Liver (tissue), 9 donors: ENCODE results near the gene TMIGD1. TPM values are rescaled to one million over a fixed set of nuclear protein-coding genes. Genes with fewer than 3 reads are reported as not detected.

Experiments
- DNase-seq: peaks from one replicate; pipeline ENCODE4 v3.0.0-alpha.2; 2017; ENCODE audit warnings: low spot score
- H3K27ac ChIP-seq, 2 donors: one replicate each; pipeline ENCODE4 v1.7.0; 2013; ENCODE audit warnings: inconsistent platforms in 2 of 2, low read length in 2 of 2, control low read depth in 1 of 2, low read depth in 1 of 2, mild to moderate bottlenecking in 1 of 2
- H3K27me3 ChIP-seq, 4 donors: one replicate each; pipeline versions ENCODE4 v1.6.1 to v1.7.0; 2013; ENCODE audit warnings: low read length in 3 of 4, inconsistent platforms in 1 of 4, mild to moderate bottlenecking in 1 of 4, moderate library complexity in 1 of 4; ENCODE audit not compliant: control insufficient read depth in 4 of 4, insufficient read depth in 4 of 4
- H3K36me3 ChIP-seq, 4 donors: one replicate each; pipeline versions ENCODE4 v1.6.1 to v1.7.0; 2013; ENCODE audit warnings: low read length in 3 of 4, mild to moderate bottlenecking in 3 of 4, low read depth in 1 of 4, moderate library complexity in 1 of 4; ENCODE audit not compliant: control insufficient read depth in 4 of 4, insufficient read depth in 3 of 4
- H3K4me1 ChIP-seq, 4 donors: one replicate each; pipeline versions ENCODE4 v1.6.1 to v1.7.0; 2013; ENCODE audit warnings: low read length in 3 of 4, mild to moderate bottlenecking in 3 of 4, moderate library complexity in 1 of 4; ENCODE audit not compliant: control insufficient read depth in 4 of 4, insufficient read depth in 4 of 4
- H3K4me3 ChIP-seq, 3 donors: one replicate each; pipeline versions ENCODE4 v1.6.1 to v1.7.0; 2013; ENCODE audit warnings: low read length in 3 of 3, control low read depth in 1 of 3, low read depth in 1 of 3, mild to moderate bottlenecking in 1 of 3
- H3K9ac ChIP-seq, 2 donors: one replicate each; pipeline ENCODE4 v1.7.0; 2013; ENCODE audit warnings: low read length in 2 of 2, mild to moderate bottlenecking in 2 of 2, moderate library complexity in 2 of 2, control low read depth in 1 of 2, low read depth in 1 of 2
- H3K9me3 ChIP-seq, 4 donors: one replicate each; pipeline versions ENCODE4 v1.6.1 to v1.7.0; 2013; ENCODE audit warnings: low read length in 3 of 4; ENCODE audit not compliant: control insufficient read depth in 4 of 4
- EGR1 ChIP-seq, 2 donors: IDR thresholded peaks; 2 replicates each; pipeline ENCODE4 v1.6.1; 2016 to 2018; ENCODE audit warnings: antibody characterized with exemption in 2 of 2, low read depth in 2 of 2
- FOXA1 ChIP-seq: IDR thresholded peaks from 2 replicates; pipeline ENCODE4 v1.6.1; 2016; ENCODE audit warnings: antibody characterized with exemption
- FOXA2 ChIP-seq: IDR thresholded peaks from 2 replicates; pipeline ENCODE4 v1.6.1; 2016; ENCODE audit warnings: antibody characterized with exemption
- GABPA ChIP-seq, 2 donors: IDR thresholded peaks in 1 of 2; conservative IDR thresholded peaks in 1 of 2; 2 replicates each; pipeline ENCODE4 v1.6.1; 2016; ENCODE audit warnings: antibody characterized with exemption in 2 of 2, mild to moderate bottlenecking in 1 of 2, moderate library complexity in 1 of 2
- HNF4A ChIP-seq, 2 donors: conservative IDR thresholded peaks; 2 replicates each; pipeline ENCODE4 v1.6.1; 2016; ENCODE audit warnings: antibody characterized with exemption in 2 of 2, mild to moderate bottlenecking in 2 of 2
- JUND ChIP-seq, 2 donors: IDR thresholded peaks; 2 replicates each; pipeline ENCODE4 v1.6.1; 2016; ENCODE audit warnings: antibody characterized with exemption in 2 of 2
- RAD21 ChIP-seq, 2 donors: IDR thresholded peaks; 2 replicates each; pipeline ENCODE4 v1.6.1; 2016; ENCODE audit warnings: antibody characterized with exemption in 2 of 2, mild to moderate bottlenecking in 2 of 2
- SP1 ChIP-seq: IDR thresholded peaks from 2 replicates; pipeline ENCODE4 v1.6.1; 2018; ENCODE audit warnings: antibody characterized with exemption, mild to moderate bottlenecking
- YY1 ChIP-seq: IDR thresholded peaks from 2 replicates; pipeline ENCODE4 v1.6.1; 2016; ENCODE audit warnings: antibody characterized with exemption, mild to moderate bottlenecking
- WGBS: extraction: QIAGEN DNeasy Blood & Tissue Kit; methylation state at CpG from one replicate; pipeline ENCODE4 v1.1.7; 2013; 5-methylcytosine and 5-hydroxymethylcytosine counted together
- polyA plus RNA-seq, 2 donors: library from polyadenylated mRNA; stranded (reverse) in 1 of 2; unstranded in 1 of 2; fragments of 200-250 nt in 1 of 2; fragments of >200 nt in 1 of 2; fragmentation: Nextera tagmentation in 1 of 2; extraction: Ambion mirVana in 1 of 2; gene quantifications; one replicate each; pipeline versions ENCODE4 v1.2.1 to v1.2.3, GENCODE V29; 2013 to 2015
- total RNA-seq, 2 donors: library from RNA; depleted of rRNA; stranded (reverse); fragments of >200 nt; gene quantifications; one replicate each; pipeline ENCODE4 v1.2.3, GENCODE V29; 2014
- TF ChIP-seq, protein P1 (sequence below): IDR thresholded peaks from 2 replicates; pipeline ENCODE4 v1.6.1; 2016; ENCODE audit warnings: antibody characterized with exemption
- TF ChIP-seq, protein P2 (sequence below): fragments of 150-350 bp; IDR thresholded peaks from 2 replicates; pipeline ENCODE4 v1.5.1; 2017; ENCODE audit warnings: improper control_type of control experiment, low read depth, low read length; ENCODE audit not compliant: missing input control
- TF ChIP-seq, protein P3 (sequence below): IDR thresholded peaks from 2 replicates; pipeline ENCODE4 v1.6.1; 2016; ENCODE audit warnings: antibody characterized with exemption
- TF ChIP-seq, protein P4 (sequence below): IDR thresholded peaks from 2 replicates; pipeline ENCODE4 v1.6.1; 2016; ENCODE audit warnings: antibody characterized with exemption
- donor health status: healthy.
- donor health status: healthy.
- donor health status: healthy.
- donor health status: healthy.
- donor health status: healthy.

TMIGD1 gene
- total and polyA plus RNA-seq, 4 donors: not detected

DNA sequence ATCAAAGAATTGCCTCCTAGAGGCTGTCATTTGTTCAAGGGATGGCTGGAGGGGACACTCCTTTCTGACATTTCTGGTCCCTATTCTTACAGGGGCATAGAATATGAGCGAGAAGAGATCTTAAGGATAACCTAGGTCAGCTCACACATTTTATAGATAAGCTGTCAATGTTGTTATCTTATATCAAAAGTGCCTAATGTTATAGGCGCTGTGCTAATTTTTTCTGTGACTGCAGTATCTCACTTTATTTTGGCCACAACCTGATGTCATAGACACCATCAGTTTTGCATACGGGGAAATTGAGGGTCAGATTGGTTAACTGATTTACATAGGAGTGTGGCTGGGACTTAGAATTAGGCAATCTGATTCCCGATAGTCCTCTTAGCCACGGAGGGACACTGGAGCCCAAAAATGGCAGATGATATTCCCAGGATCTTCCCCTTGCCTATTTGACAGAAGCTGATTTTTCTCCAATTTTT lies 46.1 kb upstream of the TMIGD1 start:
- H3K27me3 ChIP-seq: no peaks in the 10 kb centered on the region
- peak overlapping the region; percentile 75 to 98 (median 92) for H3K4me3 ChIP-seq
- peaks cover 0 to 2% (median 0%) of the 10 kb centered on the region in 4 donors for H3K36me3 ChIP-seq
- peak overlapping the region; percentile 33 to 37 for H3K27ac ChIP-seq
- H3K4me1 ChIP-seq: peaks cover 3 to 30% (median 14%) of the 10 kb centered on the region in 4 donors
- 13% methylated on average over 5 of the region's 5 CpGs for WGBS
- TF ChIP-seq, protein P1, sequence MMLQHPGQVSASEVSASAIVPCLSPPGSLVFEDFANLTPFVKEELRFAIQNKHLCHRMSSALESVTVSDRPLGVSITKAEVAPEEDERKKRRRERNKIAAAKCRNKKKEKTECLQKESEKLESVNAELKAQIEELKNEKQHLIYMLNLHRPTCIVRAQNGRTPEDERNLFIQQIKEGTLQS: peak; percentile 16
- no peak for TF ChIP-seq JUND (IDR thresholded peaks at IDR 0.05)
- TF ChIP-seq YY1: peak; percentile 76
- no peak for DNase-seq
- H3K9me3 ChIP-seq: no peaks in the 10 kb centered on the region
- H3K9ac ChIP-seq: peak overlapping the region; percentile 58 to 72

DNA sequence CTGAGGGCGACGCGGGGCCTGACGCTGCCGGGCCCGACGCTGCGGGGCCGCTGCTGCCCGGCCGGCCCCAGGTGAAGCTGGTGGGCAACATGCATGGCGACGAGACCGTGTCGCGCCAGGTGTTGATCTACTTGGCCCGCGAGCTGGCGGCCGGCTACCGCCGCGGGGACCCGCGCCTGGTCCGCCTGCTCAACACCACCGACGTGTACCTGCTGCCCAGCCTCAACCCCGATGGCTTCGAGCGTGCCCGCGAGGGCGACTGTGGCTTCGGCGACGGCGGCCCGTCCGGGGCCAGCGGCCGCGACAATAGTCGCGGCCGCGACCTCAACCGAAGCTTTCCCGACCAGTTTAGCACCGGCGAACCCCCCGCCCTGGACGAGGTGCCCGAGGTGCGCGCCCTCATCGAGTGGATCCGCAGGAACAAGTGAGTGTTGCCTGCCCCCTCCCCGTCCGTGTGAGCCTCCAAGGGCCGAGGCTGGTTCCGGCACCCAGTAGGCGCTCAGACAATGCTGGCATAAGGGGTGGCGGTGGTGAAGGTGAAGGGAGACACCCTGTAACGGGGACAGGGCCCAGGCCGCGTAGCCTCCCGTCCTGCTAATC lies 45.5 kb upstream of the TMIGD1 start:
- H3K4me1 ChIP-seq: peaks cover 3 to 30% (median 14%) of the 10 kb centered on the region in 4 donors
- peaks cover 0 to 2% (median 0%) of the 10 kb centered on the region in 4 donors for H3K36me3 ChIP-seq
- H3K27ac ChIP-seq: peak overlapping the region; percentile 83 to 85
- under 1% methylated on average over 68 of the region's 68 CpGs for WGBS
- no peaks in the 10 kb centered on the region for H3K27me3 ChIP-seq
- H3K4me3 ChIP-seq: peak overlapping the region; percentile 75 to 98 (median 92)
- TF ChIP-seq HNF4A (conservative IDR thresholded peaks at IDR 0.05) (no peak), EGR1 (IDR thresholded peaks at IDR 0.05; ENCODE audit: low read depth in 2 of 2) (no peak), YY1 (no peak), SP1 (no peak)
- TF ChIP-seq, protein P2, sequence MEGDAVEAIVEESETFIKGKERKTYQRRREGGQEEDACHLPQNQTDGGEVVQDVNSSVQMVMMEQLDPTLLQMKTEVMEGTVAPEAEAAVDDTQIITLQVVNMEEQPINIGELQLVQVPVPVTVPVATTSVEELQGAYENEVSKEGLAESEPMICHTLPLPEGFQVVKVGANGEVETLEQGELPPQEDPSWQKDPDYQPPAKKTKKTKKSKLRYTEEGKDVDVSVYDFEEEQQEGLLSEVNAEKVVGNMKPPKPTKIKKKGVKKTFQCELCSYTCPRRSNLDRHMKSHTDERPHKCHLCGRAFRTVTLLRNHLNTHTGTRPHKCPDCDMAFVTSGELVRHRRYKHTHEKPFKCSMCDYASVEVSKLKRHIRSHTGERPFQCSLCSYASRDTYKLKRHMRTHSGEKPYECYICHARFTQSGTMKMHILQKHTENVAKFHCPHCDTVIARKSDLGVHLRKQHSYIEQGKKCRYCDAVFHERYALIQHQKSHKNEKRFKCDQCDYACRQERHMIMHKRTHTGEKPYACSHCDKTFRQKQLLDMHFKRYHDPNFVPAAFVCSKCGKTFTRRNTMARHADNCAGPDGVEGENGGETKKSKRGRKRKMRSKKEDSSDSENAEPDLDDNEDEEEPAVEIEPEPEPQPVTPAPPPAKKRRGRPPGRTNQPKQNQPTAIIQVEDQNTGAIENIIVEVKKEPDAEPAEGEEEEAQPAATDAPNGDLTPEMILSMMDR: no peak
- TF ChIP-seq, protein P3, sequence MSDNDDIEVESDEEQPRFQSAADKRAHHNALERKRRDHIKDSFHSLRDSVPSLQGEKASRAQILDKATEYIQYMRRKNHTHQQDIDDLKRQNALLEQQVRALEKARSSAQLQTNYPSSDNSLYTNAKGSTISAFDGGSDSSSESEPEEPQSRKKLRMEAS: no peak
- peak overlapping the region; percentile 51 to 72 for H3K9ac ChIP-seq
- peak; percentile 49 for DNase-seq
- H3K9me3 ChIP-seq: no peaks in the 10 kb centered on the region

DNA sequence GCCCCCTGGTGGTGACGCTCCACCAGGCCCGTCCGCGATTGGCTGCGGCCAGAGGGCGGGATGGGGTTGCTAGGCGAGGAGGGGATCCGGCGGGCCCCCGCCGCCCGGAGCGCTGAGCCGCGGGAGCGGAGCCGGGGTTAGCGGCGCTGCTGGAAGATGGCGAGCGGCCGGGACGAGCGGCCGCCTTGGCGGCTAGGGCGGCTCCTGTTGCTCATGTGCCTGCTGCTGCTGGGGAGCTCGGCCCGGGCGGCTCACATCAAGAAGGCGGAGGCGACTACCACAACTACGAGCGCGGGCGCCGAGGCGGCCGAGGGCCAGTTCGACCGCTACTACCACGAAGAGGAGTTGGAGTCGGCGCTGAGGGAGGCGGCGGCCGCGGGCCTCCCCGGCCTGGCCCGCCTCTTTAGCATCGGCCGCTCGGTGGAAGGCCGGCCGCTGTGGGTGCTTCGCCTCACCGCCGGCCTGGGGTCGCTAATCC lies 45.0 kb upstream of the TMIGD1 start, which contains the start of gene CPD:
TSS of gene CPD (plus strand) at position 103 of the 478 bp plus-strand sequence. CDS start at position 157, 54 bp downstream.
- H3K4me3 ChIP-seq: peak within 1 kb of the TSS; percentile 75 to 98 (median 92)
- H3K9me3 ChIP-seq: no peaks in the 10 kb centered on the region
- peaks cover 3 to 30% (median 14%) of the 10 kb centered on the region in 4 donors for H3K4me1 ChIP-seq
- H3K9ac ChIP-seq: peak within 1 kb of the TSS; percentile 51 to 72
- peak within 1 kb of the TSS; percentile 83 to 85 for H3K27ac ChIP-seq
- under 1% methylated on average over 59 of the region's 59 CpGs for WGBS
- peak; percentile 99 for DNase-seq
- no peaks in the 10 kb centered on the region for H3K27me3 ChIP-seq
- TF ChIP-seq, protein P3: no peak
- TF ChIP-seq YY1 (peak; percentile 73), EGR1 (IDR thresholded peaks at IDR 0.05; ENCODE audit: low read depth in 2 of 2) (no peak), JUND (IDR thresholded peaks at IDR 0.05) (no peak), HNF4A (conservative IDR thresholded peaks at IDR 0.05) (no peak), FOXA2 (no peak), GABPA (IDR thresholded peaks at IDR 0.05 in 1 of 2, conservative IDR thresholded peaks at IDR 0.05 in 1 of 2) (peak in 1 of 2 donors; percentile 65), RAD21 (IDR thresholded peaks at IDR 0.05) (peak in 1 of 2 donors; percentile 30), SP1 (peak; percentile 56), FOXA1 (no peak)
- TF ChIP-seq, protein P4, sequence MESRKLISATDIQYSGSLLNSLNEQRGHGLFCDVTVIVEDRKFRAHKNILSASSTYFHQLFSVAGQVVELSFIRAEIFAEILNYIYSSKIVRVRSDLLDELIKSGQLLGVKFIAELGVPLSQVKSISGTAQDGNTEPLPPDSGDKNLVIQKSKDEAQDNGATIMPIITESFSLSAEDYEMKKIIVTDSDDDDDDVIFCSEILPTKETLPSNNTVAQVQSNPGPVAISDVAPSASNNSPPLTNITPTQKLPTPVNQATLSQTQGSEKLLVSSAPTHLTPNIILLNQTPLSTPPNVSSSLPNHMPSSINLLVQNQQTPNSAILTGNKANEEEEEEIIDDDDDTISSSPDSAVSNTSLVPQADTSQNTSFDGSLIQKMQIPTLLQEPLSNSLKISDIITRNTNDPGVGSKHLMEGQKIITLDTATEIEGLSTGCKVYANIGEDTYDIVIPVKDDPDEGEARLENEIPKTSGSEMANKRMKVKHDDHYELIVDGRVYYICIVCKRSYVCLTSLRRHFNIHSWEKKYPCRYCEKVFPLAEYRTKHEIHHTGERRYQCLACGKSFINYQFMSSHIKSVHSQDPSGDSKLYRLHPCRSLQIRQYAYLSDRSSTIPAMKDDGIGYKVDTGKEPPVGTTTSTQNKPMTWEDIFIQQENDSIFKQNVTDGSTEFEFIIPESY: no peak
- no peaks in the 10 kb centered on the region for H3K36me3 ChIP-seq
